Mesodermal cell (in vitro differentiated cells): ENCODE measurements around the gene KRTAP10-9.
"Not testable (repeated sequence)": the region's sequence is repeated elsewhere in the genome, so short reads cannot be mapped to it uniquely, and the experiment has no call there.

Experiments
- H3K27ac ChIP-seq: 2 replicates; pipeline ENCODE4 v1.7.0; 2013; ENCODE audit warnings: mild to moderate bottlenecking, low read depth, low read length, moderate library complexity; ENCODE audit not compliant: severe bottlenecking
- H3K36me3 ChIP-seq: 2 replicates; pipeline ENCODE4 v1.7.1; 2013; ENCODE audit warnings: mild to moderate bottlenecking, low read length, moderate library complexity; ENCODE audit not compliant: control insufficient read depth, insufficient read depth
- H3K4me1 ChIP-seq: one replicate; pipeline ENCODE4 v1.7.1; 2013; ENCODE audit warnings: mild to moderate bottlenecking, low read length; ENCODE audit not compliant: insufficient read depth, control insufficient read depth, poor library complexity, severe bottlenecking
- H3K4me3 ChIP-seq: 2 replicates; pipeline ENCODE4 v1.7.0; 2013; ENCODE audit warnings: low read length, control low read depth, mild to moderate bottlenecking; ENCODE audit not compliant: insufficient read depth, poor library complexity, severe bottlenecking; ENCODE audit errors: extremely low read depth
- H3K9me3 ChIP-seq: 2 replicates; pipeline ENCODE4 v1.7.1; 2013; ENCODE audit warnings: mild to moderate bottlenecking, low read length, moderate library complexity; ENCODE audit not compliant: control insufficient read depth
- WGBS, 2 experiments: methylation state at CpG; one replicate each; pipeline ENCODE4 v1.1.5; 2013; ENCODE audit warnings: missing lambda C conversion rate in 2 of 2; ENCODE audit not compliant: insufficient coverage in 2 of 2; 5-methylcytosine and 5-hydroxymethylcytosine counted together

The KRTAP10-9 gene

GRCh38 chr21:44643741-44644310 lies 16.9 kb downstream of the KRTAP10-9 start:
- no peaks in the 10 kb centered on the region for H3K36me3 ChIP-seq
- no peak overlapping the region for H3K27ac ChIP-seq
- peaks cover 18% of the 10 kb centered on the region for H3K9me3 ChIP-seq
- WGBS, 2 experiments, result 88 to 94% methylated on average over 10 to 12 of the region's 14 CpGs
- no peaks in the 10 kb centered on the region for H3K4me1 ChIP-seq
- H3K4me3 ChIP-seq, result no peak overlapping the region

- Histone ChIP-seq H3K27ac (no peak overlapping the region), H3K4me3 (no peak overlapping the region), H3K9me3 (peaks cover 18% of the 10 kb centered on the region), H3K4me1 (no peaks in the 10 kb centered on the region), H3K36me3 (no peaks in the 10 kb centered on the region)
- WGBS, 2 experiments, result no CpG with 5 or more reads among the region's 2 CpGs
Measured at GRCh38 chr21:44644878-44645277, 18.0 kb downstream of the KRTAP10-9 start.

- peaks cover 12% of the 10 kb centered on the region for H3K9me3 ChIP-seq
- not testable (repeated sequence) for H3K4me3 ChIP-seq, H3K4me1 ChIP-seq, H3K36me3 ChIP-seq, H3K27ac ChIP-seq
- WGBS, 2 experiments, result 86 to 89% methylated on average over 14 to 19 of the region's 21 CpGs
Measured at GRCh38 chr21:44646366-44647221, 19.7 kb downstream of the KRTAP10-9 start, which contains the start of gene KRTAP10-11. KRTAP10-11 (plus strand) TSS chr21:44646414; CDS start chr21:44646459, 45 bp downstream.

DNA sequence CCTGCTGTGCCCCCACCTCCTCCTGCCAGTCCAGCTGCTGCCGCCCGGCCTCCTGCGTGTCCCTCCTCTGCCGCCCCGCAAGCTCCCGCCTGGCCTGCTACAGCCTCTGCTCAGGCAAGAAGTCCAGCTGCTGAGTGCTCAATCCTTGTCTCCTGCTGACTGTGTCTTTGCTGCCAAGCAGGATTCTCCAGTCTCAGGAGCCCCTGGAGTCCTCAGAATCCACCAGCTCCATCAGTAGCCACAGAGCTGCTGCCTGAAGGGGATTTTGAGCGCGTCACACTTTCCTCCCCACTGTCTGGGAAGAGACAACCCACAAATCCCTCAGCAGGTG lies 20.3 kb downstream of the KRTAP10-9 start:
- H3K36me3 ChIP-seq, result no peaks in the 10 kb centered on the region
- H3K27ac ChIP-seq, result no peak overlapping the region
- H3K9me3 ChIP-seq, result peaks cover 12% of the 10 kb centered on the region
- no peaks in the 10 kb centered on the region for H3K4me1 ChIP-seq
- 75 to 86% methylated on average over 8 of the region's 8 CpGs for WGBS, 2 experiments
- no peak overlapping the region for H3K4me3 ChIP-seq

- 90 to 94% methylated on average over 25 to 31 of the region's 33 CpGs for whole genome bisulfite sequencing, 2 experiments
- no peaks in the 10 kb centered on the region for H3K36me3 ChIP-seq
- H3K9me3 ChIP-seq, result peaks cover 12% of the 10 kb centered on the region
- H3K4me1 ChIP-seq, result no peaks in the 10 kb centered on the region
- H3K27ac ChIP-seq, result no peak overlapping the region
- H3K4me3 ChIP-seq, result no peak overlapping the region
Measured at GRCh38 chr21:44648557-44649311, 21.8 kb downstream of the KRTAP10-9 start.

- Histone ChIP-seq H3K4me1 (no peaks in the 10 kb centered on the region), H3K36me3 (no peaks in the 10 kb centered on the region), H3K9me3 (peaks cover 5% of the 10 kb centered on the region), H3K4me3 (no peak overlapping the region), H3K27ac (no peak overlapping the region)
- 92 to 94% methylated on average over 17 of the region's 18 CpGs for WGBS, 2 experiments
Measured at GRCh38 chr21:44649521-44650100, 22.7 kb downstream of the KRTAP10-9 start.

DNA sequence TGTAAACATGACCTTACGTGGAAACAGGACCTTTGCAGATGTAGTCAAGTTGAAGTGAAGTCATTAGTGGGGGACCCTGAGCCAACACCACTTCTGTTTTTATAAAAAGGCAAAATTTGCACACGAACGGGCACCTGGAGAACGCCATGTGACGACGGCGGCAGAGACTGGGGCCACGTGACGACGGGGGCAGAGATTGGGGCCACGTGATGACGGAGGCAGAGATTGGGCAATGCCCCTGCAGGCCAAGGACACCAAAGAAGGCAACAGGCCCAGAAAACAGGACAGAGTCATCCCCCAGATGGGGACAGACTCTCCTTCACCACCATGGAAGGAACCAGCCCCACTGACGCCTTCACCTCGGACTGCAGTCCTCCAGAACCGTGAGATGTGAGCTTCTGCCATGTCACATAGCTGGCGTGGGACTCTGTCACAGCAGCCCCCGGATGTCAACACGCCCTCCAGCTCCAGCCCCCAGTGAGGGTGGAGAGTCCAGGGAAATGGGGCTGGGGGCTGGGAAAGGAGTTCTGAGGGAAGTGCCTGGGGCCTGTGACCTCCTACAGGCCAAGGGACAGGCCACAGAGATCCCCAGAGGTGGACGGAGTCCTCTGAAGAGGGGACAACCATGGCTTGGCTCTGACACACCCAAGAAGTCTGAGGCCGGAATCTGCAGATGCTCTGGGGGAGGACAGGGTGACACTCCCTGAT lies 23.5 kb downstream of the KRTAP10-9 start:
- Histone ChIP-seq H3K9me3 (peaks cover under 1% of the 10 kb centered on the region), H3K4me3 (no peak overlapping the region), H3K4me1 (no peaks in the 10 kb centered on the region), H3K27ac (no peak overlapping the region), H3K36me3 (no peaks in the 10 kb centered on the region)
- WGBS, 2 experiments, result 92% methylated on average over 16 to 17 of the region's 20 CpGs

GRCh38 chr21:44650973-44651675 lies 24.2 kb downstream of the KRTAP10-9 start:
- no peaks in the 10 kb centered on the region for H3K9me3 ChIP-seq
- no peaks in the 10 kb centered on the region for H3K4me1 ChIP-seq
- WGBS, 2 experiments, result 93% methylated on average over 10 to 12 of the region's 12 CpGs
- no peaks in the 10 kb centered on the region for H3K36me3 ChIP-seq
- H3K27ac ChIP-seq, result no peak overlapping the region
- H3K4me3 ChIP-seq, result no peak overlapping the region

DNA sequence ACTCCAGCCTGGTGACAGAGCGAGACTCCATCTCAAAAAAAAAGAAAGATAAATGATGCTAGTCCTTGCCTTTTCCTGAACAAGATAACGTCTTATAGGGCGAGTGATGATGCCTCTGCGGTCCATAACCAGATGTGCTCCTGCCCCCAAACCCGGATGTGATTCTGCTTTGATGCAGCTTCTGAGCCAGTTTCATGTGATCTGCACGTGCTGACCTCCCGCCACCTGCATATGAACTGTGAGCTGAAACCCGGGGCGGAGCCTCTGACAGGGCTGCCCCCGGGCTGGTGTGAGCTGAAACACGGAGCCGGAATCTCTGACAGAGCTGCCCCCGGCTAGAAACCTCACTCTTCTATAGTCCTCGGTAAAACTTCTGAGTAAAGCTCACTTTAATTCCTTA lies 26.2 kb downstream of the KRTAP10-9 start:
- no peak overlapping the region for H3K4me3 ChIP-seq
- H3K4me1 ChIP-seq, result no peaks in the 10 kb centered on the region
- H3K9me3 ChIP-seq, result peaks cover 10% of the 10 kb centered on the region
- H3K36me3 ChIP-seq, result no peaks in the 10 kb centered on the region
- H3K27ac ChIP-seq, result no peak overlapping the region
- 80% methylated on average over 12 to 13 of the region's 14 CpGs for WGBS, 2 experiments
